PFSK-1 (cell line): ENCODE results near the gene HSPB9.

Source experiments
- FOXP2 ChIP-seq: optimal IDR thresholded peaks from 2 replicates; pipeline ENCODE3; 2011; ENCODE audit warnings: borderline replicate concordance, control low read depth, inconsistent platforms; ENCODE audit not compliant: insufficient read depth; ENCODE audit errors: extremely low read length, extremely low read depth
- POLR2AphosphoS5 ChIP-seq: IDR thresholded peaks from 2 replicates; pipeline ENCODE4 v1.6.1; 2012; ENCODE audit warnings: low read depth, mild to moderate bottlenecking, control low read depth, low read length, moderate library complexity
- REST ChIP-seq, 2 experiments: IDR thresholded peaks; 2 replicates each; pipeline versions ENCODE4 v1.6.1 to v1.8.0; 2011 to 2012; ENCODE audit warnings: low read depth in 2 of 2, low read length in 2 of 2, control low read depth in 1 of 2, inconsistent platforms in 1 of 2, mild to moderate bottlenecking in 1 of 2, moderate library complexity in 1 of 2; ENCODE audit not compliant: insufficient read depth in 1 of 2
- SIN3A ChIP-seq: IDR thresholded peaks from 2 replicates; pipeline ENCODE4 v1.6.1; 2012; ENCODE audit warnings: mild to moderate bottlenecking, low read length, moderate library complexity, borderline replicate concordance; ENCODE audit not compliant: insufficient read depth
- TAF1 ChIP-seq: IDR thresholded peaks from 2 replicates; pipeline ENCODE4 v1.6.1; 2012; ENCODE audit warnings: low read length, control low read depth, borderline replicate concordance; ENCODE audit not compliant: insufficient read depth

HSPB9 gene

DNA sequence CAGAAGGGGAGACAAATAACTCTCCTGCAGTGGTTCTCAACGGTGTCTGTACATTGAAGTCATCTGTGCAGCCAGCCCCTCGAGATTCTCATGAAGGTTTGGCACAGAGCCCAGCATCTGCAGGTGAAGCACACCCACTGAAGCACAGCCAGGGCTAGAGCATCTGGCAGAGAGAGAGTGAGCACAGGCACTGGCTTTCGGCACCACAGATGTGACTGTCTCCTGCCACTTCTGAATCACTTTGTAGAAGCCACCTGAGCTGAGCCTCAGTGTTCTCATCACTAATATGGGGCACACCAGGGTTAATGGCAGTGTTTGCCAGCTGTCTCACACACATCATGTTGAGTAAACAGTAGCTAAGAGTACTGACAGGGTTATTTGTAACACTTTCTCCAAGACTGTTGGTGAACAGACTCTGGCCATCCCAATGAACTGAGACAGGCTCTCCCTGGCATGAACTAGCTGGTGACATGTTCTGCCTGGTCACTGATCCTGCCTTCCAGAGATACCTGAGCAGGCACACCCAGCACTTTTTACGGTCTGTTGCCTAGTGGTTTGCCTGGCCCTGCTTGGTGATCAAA is 10.9 kb downstream of the HSPB9 start:
- no peak for TF ChIP-seq POLR2AphosphoS5
- TF ChIP-seq REST (IDR thresholded peaks at IDR 0.05; ENCODE audit: insufficient read depth in 1 of 2, low read depth in 2 of 2, low read length in 2 of 2) = no peak
- TF ChIP-seq FOXP2 = no peak

DNA sequence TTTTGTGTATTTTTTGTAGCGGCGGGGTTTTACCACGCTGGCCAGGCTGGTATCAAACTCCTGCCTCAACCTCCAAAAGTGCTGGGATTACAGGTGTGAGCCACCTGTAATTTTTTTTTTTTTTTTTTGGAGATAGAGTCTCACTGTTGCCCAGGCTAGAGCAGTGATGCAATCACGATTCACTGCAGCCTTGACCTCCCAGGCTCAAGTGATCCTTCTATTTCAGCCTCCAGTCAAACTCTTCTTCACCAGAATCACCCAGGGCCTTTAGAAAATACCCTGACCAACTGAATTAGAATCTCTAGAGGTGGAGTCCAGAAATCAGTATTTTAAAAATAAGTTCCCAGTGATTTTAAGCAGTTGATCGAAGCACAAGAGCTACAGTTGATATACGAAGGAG is 12.5 kb downstream of the HSPB9 start:
- TF ChIP-seq SIN3A (no peak), TAF1 (no peak), FOXP2 (no peak), REST (IDR thresholded peaks at IDR 0.05; ENCODE audit: insufficient read depth in 1 of 2, low read depth in 2 of 2, low read length in 2 of 2) (no peak), POLR2AphosphoS5 (no peak)

GRCh38 chr17:42135664-42136653 is 13.4 kb downstream of the HSPB9 start:
- peak; percentile 77 for TF ChIP-seq FOXP2
- no peak for TF ChIP-seq POLR2AphosphoS5
- TF ChIP-seq SIN3A = peak; percentile 58; the same call in 1 of the 2 replicates
- TF ChIP-seq TAF1 = no peak

- TF ChIP-seq TAF1 (no peak), POLR2AphosphoS5 (no peak), REST (IDR thresholded peaks at IDR 0.05; ENCODE audit: insufficient read depth in 1 of 2, low read depth in 2 of 2, low read length in 2 of 2) (no peak), FOXP2 (no peak), SIN3A (no peak)
Observed at GRCh38 chr17:42136654-42137051, 14.0 kb downstream of the HSPB9 start.

DNA sequence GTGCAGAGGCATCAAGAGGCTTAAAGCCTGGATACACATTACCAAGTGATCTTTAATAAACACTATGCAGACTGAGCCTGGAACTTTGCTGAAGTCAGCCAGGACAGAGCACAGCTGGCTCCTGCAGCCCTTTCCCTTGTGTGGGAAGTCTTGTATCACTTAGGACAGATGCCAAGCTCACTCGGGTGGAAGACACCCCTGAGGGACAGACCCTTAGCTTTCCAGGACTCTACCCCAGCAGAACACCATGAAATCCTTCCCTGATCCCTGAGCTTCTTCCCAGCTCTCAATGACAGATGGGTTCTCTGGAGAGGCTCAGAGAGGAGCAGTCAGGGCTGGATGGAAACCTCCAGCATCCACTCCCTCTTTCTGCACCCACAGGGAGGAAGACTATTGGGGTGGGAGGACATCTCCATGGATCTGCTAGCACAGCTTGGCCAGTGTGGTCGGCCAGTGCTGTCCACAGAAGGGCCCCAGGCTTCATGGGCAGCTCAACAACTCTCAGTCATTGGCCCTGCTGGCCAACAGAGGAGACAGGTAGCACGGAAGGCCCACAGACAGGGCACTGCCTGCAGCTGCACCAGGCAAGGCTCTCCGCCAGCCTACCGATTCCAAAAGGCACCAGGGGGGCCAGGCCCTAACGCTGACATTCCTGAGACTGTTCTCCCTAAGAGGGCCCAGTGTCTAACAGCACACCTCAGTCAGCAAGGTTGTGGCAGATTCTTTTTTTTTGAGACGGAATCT is 16.3 kb downstream of the HSPB9 start:
- TF ChIP-seq REST (IDR thresholded peaks at IDR 0.05; ENCODE audit: insufficient read depth in 1 of 2, low read depth in 2 of 2, low read length in 2 of 2) (no peak), TAF1 (no peak), POLR2AphosphoS5 (no peak), SIN3A (no peak), FOXP2 (no peak)
